K562 (cell line): ENCODE measurements around the gene TEPSIN. TPM values are rescaled to one million over a fixed set of nuclear protein-coding genes. Genes with fewer than 3 reads are reported as not detected.

Experiments used
- ATAC-seq: fragments of 200-7000 bp; cut with Tn5 transposase; 3 replicates; pipeline ENCODE4 v1.9.1; 2020; ENCODE audit warnings: moderate library complexity
- BruUV-seq: library from RNA; stranded (reverse); fragments of 400-500 nt; replicated peaks from 2 replicates; lab custom pipeline; 2021; lab: Mats Ljungman, UMichigan
- CTCF ChIA-PET: fragments of 300-600 bp; formaldehyde crosslinking; extraction: SDS; loops from one replicate; lab custom pipeline; 2021; ENCODE audit warnings: low intra/inter-chr PET ratio; lab: Yijun Ruan, JAX
- POLR2A ChIA-PET: fragments of 300-600, 350-650 bp; sonication (Branson Sonifier 250); formaldehyde crosslinking; extraction: SDS; loops from one replicate; lab custom pipeline; 2021; ENCODE audit warnings: antibody characterized with exemption, inconsistent platforms; lab: Yijun Ruan, JAX
- DNase-seq, 4 experiments: peaks; one replicate each; pipeline versions ENCODE4 v3.0.0 to v3.0.0-alpha.2; 2011 to 2018; ENCODE audit warnings: low spot score in 3 of 4, mixed read lengths in 3 of 4; ENCODE audit errors: extremely low read depth in 1 of 4
- FAIRE-seq: peaks from 2 replicates; lab custom pipeline; 2011; peaks lifted over from hg19 to GRCh38; lab: Jason Lieb, UNC
- H2AFZ ChIP-seq: 2 replicates; pipeline ENCODE4 v1.6.0; 2011; ENCODE audit warnings: low read depth, low read length, control low read depth, inconsistent platforms
- H3K27ac ChIP-seq: fragments of 200-600 bp; 3 replicates; pipeline ENCODE4 v1.8.0; 2011; ENCODE audit warnings: low read depth, mild to moderate bottlenecking, control low read depth, inconsistent platforms, low read length, moderate library complexity, mixed read lengths; ENCODE audit errors: extremely low read depth
- H3K27me3 ChIP-seq, 2 experiments: fragments of 300-600 bp in 1 of 2; 2 replicates in 1 of 2; 3 replicates in 1 of 2; pipeline versions ENCODE4 v1.6.0 to v1.8.0; 2011; ENCODE audit warnings: inconsistent platforms in 2 of 2, low read length in 2 of 2, mild to moderate bottlenecking in 1 of 2, mixed read lengths in 1 of 2, moderate library complexity in 1 of 2; ENCODE audit not compliant: control insufficient read depth in 2 of 2, insufficient read depth in 2 of 2
- H3K36me3 ChIP-seq: fragments of 300-600 bp; 3 replicates; pipeline ENCODE4 v1.8.0; 2011; ENCODE audit warnings: mild to moderate bottlenecking, low read length, inconsistent platforms; ENCODE audit not compliant: control insufficient read depth, insufficient read depth
- H3K4me1 ChIP-seq, 2 experiments: fragments of 200-600 bp in 1 of 2; replicated peaks in 1 of 2; 2 replicates in 1 of 2; 3 replicates in 1 of 2; pipeline versions ENCODE4 v1.5.1 to v1.8.0; 2011; ENCODE audit warnings: inconsistent platforms in 2 of 2, low read length in 2 of 2, mild to moderate bottlenecking in 1 of 2, mixed read lengths in 1 of 2, moderate library complexity in 1 of 2; ENCODE audit not compliant: control insufficient read depth in 2 of 2, insufficient read depth in 2 of 2
- H3K4me2 ChIP-seq: 2 replicates; pipeline ENCODE4 v1.6.1; 2011; ENCODE audit warnings: low read length, control low read depth, inconsistent platforms, mixed read lengths; ENCODE audit not compliant: insufficient read depth
- H3K4me3 ChIP-seq: fragments of 200-600 bp; sonication (generic), shearing (Covaris generic); 2 replicates; pipeline ENCODE4 v1.5.1; 2016; ENCODE audit warnings: control low read depth, inconsistent platforms
- H3K79me2 ChIP-seq: fragments of 200-600 bp; 3 replicates; pipeline ENCODE4 v1.8.0; 2011; ENCODE audit warnings: low read length, inconsistent platforms; ENCODE audit not compliant: control insufficient read depth, insufficient read depth
- H3K9ac ChIP-seq, 2 experiments: 2 replicates each; pipeline versions ENCODE4 v1.6.0 to v1.6.1; 2011; ENCODE audit warnings: low read depth in 2 of 2, low read length in 2 of 2, control low read depth in 1 of 2, inconsistent platforms in 1 of 2, mild to moderate bottlenecking in 1 of 2, mixed read lengths in 1 of 2; ENCODE audit not compliant: insufficient read depth in 1 of 2
- H3K9me1 ChIP-seq: one replicate; pipeline ENCODE4 v1.6.0; 2011; ENCODE audit warnings: inconsistent platforms, mild to moderate bottlenecking, low read length, moderate library complexity; ENCODE audit not compliant: control insufficient read depth, insufficient read depth
- H3K9me3 ChIP-seq: replicated peaks from 2 replicates; pipeline ENCODE4 v1.5.1; 2011; ENCODE audit warnings: low read depth, low read length, inconsistent platforms; ENCODE audit not compliant: control insufficient read depth, insufficient read depth
- H4K20me1 ChIP-seq: replicated peaks from 2 replicates; pipeline ENCODE4 v1.6.1; 2011; ENCODE audit warnings: low read length, inconsistent platforms, mixed read lengths; ENCODE audit not compliant: control insufficient read depth, insufficient read depth
- ESRRA ChIP-seq: fragments of 450-650 bp; IDR thresholded peaks from 2 replicates; pipeline ENCODE4 v1.6.1; 2014; ENCODE audit warnings: low read depth, mild to moderate bottlenecking, moderate library complexity, borderline replicate concordance
- NONO ChIP-seq, 2 experiments: fragments of 200-400 bp in 1 of 2; fragments of 450-650 bp in 1 of 2; formaldehyde crosslinking in 1 of 2; IDR thresholded peaks; 2 replicates each; pipeline ENCODE4 v1.6.1; 2017; ENCODE audit warnings: low read depth in 2 of 2, mild to moderate bottlenecking in 2 of 2, moderate library complexity in 2 of 2, low read length in 1 of 2
- POLR2G ChIP-seq: fragments of 200-400 bp; formaldehyde crosslinking; IDR thresholded peaks from 2 replicates; pipeline ENCODE4 v1.6.1; 2017; ENCODE audit warnings: low read depth, mild to moderate bottlenecking, antibody characterized with exemption, low read length, moderate library complexity
- RBM22 ChIP-seq: fragments of 200-400 bp; formaldehyde crosslinking; IDR thresholded peaks from 2 replicates; pipeline ENCODE4 v1.6.1; 2018; ENCODE audit warnings: low read length, low read depth; ENCODE audit not compliant: poor library complexity, severe bottlenecking
- ZNF384 ChIP-seq: IDR thresholded peaks from 2 replicates; pipeline ENCODE4 v1.6.1; 2012; ENCODE audit warnings: low read depth, low read length, improper control_type of control experiment
- WGBS: fragments of 100-300 bp; shearing (Covaris generic); methylation state at CpG from one replicate; pipeline ENCODE4 v1.1.6; 2016; ENCODE audit warnings: low coverage, mixed read lengths; ENCODE audit not compliant: insufficient coverage; ENCODE audit errors: missing lambda C conversion rate; 5-methylcytosine and 5-hydroxymethylcytosine counted together
- in situ Hi-C: fragments of 300-500 bp; cut with MboI; formaldehyde crosslinking; loops from 4 replicates; pipeline ENCODE4 v1.15.0; 2018; ENCODE audit warnings: inconsistent platforms, mixed read lengths
- intact Hi-C: fragments of 100-400 bp; cut with micrococcal nuclease; formaldehyde crosslinking; loops from 2 replicates; pipeline ENCODE4 v1.14.2; 2022
- polyA plus RNA-seq, 8 experiments: library from polyadenylated mRNA; depleted of rRNA in 4 of 8; stranded (reverse) in 5 of 8; unstranded in 3 of 8; fragments of >200 nt; fragmentation: Nextera tagmentation in 2 of 8; fragmentation: Illumina TruSeq in 1 of 8; extraction: Ambion mirVana in 2 of 8; extraction: Trizol in 1 of 8; gene quantifications; 2 replicates each; pipeline versions ENCODE4 v1.2.1 to v1.2.3, GENCODE V29; 2011 to 2014; ENCODE audit warnings: inconsistent platforms in 1 of 8, missing spikeins in 1 of 8
- total RNA-seq, 7 experiments: library from RNA; depleted of rRNA in 6 of 7; stranded (reverse); fragments of >200 nt in 6 of 7; fragmentation: Illumina TruSeq in 2 of 7; extraction: Trizol in 2 of 7; gene quantifications; 2 replicates each; pipeline versions ENCODE4 v1.2.1 to v1.2.3, GENCODE V29; 2011 to 2021; ENCODE audit warnings: low replicate concordance in 1 of 7
- TF ChIP-seq, protein P1 (sequence below): fragments of 450-650 bp; formaldehyde crosslinking; IDR thresholded peaks from 2 replicates; pipeline ENCODE4 v1.4.0; 2020; ENCODE audit warnings: mild to moderate bottlenecking
- TF ChIP-seq, protein P2 (sequence below), 2 experiments: fragments of 450-650 bp; conservative IDR thresholded peaks; 2 replicates each; pipeline ENCODE4 v1.6.1; 2017; ENCODE audit warnings: mild to moderate bottlenecking in 2 of 2, moderate library complexity in 2 of 2

The TEPSIN gene
- total and polyA plus RNA-seq, 9 of the 15 experiments (the other 6 are each of a cell fraction or from before 2014, with no cell fraction given), result 0.80 to 29.8 (median 5.3) TPM

DNA sequence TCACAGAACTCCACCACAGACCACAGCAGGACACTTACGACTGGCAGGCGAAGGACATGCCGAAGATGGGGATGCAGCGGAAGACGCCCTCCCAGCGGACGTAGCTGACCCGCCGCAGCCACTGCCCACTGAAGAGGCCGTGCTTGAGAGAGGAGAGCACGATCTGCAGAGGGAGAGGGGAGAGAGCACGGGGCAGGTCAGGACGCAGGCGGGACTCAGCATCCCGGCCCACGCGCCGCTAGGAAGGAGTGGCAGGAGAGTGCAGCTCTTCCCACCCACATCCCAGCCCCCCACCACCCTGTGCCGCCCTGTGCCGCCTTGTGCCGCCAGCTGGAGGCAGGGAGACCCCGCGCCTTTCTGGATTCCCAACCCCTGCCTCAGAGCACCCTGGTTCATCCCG, 41.7 kb upstream of the TEPSIN start (continued):
- TF ChIP-seq, protein P1, sequence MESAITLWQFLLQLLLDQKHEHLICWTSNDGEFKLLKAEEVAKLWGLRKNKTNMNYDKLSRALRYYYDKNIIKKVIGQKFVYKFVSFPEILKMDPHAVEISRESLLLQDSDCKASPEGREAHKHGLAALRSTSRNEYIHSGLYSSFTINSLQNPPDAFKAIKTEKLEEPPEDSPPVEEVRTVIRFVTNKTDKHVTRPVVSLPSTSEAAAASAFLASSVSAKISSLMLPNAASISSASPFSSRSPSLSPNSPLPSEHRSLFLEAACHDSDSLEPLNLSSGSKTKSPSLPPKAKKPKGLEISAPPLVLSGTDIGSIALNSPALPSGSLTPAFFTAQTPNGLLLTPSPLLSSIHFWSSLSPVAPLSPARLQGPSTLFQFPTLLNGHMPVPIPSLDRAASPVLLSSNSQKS, result no peak
- TF ChIP-seq, protein P2, sequence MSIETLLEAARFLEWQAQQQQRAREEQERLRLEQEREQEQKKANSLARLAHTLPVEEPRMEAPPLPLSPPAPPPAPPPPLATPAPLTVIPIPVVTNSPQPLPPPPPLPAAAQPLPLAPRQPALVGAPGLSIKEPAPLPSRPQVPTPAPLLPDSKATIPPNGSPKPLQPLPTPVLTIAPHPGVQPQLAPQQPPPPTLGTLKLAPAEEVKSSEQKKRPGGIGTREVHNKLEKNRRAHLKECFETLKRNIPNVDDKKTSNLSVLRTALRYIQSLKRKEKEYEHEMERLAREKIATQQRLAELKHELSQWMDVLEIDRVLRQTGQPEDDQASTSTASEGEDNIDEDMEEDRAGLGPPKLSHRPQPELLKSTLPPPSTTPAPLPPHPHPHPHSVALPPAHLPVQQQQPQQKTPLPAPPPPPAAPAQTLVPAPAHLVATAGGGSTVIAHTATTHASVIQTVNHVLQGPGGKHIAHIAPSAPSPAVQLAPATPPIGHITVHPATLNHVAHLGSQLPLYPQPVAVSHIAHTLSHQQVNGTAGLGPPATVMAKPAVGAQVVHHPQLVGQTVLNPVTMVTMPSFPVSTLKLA (conservative IDR thresholded peaks at IDR 0.05), result no peak
- TF ChIP-seq ESRRA, result no peak
- TF ChIP-seq NONO (IDR thresholded peaks at IDR 0.05; ENCODE audit: low read depth in 2 of 2, low read length in 1 of 2), result no peak
- no peak for TF ChIP-seq ZNF384

DNA sequence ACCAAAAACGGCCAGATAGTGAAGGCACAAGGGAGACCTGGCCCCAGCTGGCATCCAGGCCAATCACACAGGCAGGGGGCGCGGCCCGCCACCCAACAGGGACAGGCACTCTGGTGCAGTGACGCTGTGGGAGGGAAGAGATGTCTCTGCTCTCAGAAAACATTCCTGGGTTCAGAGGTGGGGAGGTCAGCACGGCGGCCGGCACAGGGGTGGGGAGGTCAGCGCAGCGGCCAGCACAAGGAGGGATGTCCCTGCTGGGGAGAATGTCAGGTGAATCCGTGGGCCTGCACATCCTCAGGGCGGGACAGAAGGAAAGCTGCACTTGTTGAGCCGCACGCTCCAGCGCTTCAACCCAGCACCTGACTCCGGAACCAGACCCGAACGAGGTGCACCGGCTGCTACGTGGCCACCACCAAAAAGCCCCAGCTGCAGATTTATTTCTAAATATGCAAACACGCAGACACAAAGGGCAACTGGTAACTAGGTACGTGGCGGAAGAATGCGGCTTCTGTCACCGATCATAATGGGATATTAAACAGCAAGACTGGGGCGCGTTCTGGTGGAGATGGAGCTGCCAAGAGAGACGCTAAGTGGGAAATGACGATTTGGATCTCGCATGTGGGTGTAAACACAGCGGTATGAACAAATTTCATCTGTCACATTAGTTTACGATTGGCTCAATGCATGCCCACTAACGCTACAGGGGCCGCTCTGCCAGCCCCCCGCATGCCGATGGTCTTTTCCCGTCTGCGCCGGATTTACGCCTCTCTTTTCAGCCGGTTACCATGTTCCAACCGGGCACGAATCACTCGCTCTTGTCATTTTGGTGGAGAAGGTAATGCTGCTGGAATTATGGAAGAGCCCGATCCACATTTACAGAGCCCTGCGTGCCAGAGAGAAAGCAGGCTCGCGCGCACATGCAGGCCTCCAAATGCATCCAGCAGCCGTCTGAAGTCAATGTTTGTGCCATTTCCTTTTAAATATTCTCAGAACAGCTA, 40.7 kb upstream of the TEPSIN start:
- Histone ChIP-seq H3K9ac (peak overlapping the region in 1 of 2 experiments; percentile 17; a peak in 1 of 4 replicates), H3K27me3 (no peaks in the 10 kb centered on the region), H4K20me1 (no peaks in the 10 kb centered on the region), H2AFZ (no peak overlapping the region), H3K79me2 (no peaks in the 10 kb centered on the region), H3K4me2 (no peak overlapping the region), H3K27ac (no peak overlapping the region), H3K4me3 (no peak overlapping the region), H3K9me3 (no peaks in the 10 kb centered on the region), H3K4me1 (peaks cover 3 to 35% of the 10 kb centered on the region in 2 experiments; a peak in 2 of 5 replicates), H3K36me3 (peaks cover 62% of the 10 kb centered on the region; the same call in 1 of the 3 replicates), H3K9me1 (no peaks in the 10 kb centered on the region)
- ChIA-PET CTCF (no interaction called here), POLR2A (interaction anchor here (0.6 to 1.0 kb wide), 4 partner anchors 8 to 815 kb away, joined by 3 read pairs; no protein-coding TSS in a partner anchor)
- ATAC-seq (no peak), FAIRE-seq (no peak), DNase-seq (no peak)
- WGBS, result 93% methylated on average over 49 of the region's 50 CpGs
- TF ChIP-seq RBM22, result no peak
- 0 out of 2 replicates have a peak, but pooled peaks have one; percentile 12 for TF ChIP-seq POLR2G
- in situ Hi-C loops, result no loop called here
- intact Hi-C loops, result no loop called here
- no TSS peak for BruUV-seq
